BE2C (cell line): ENCODE measurements around the gene G6PD.

Experiments used
- DNase-seq: peaks from one replicate; pipeline ENCODE4 v3.0.0-alpha.2; 2020
- H3K27me3 ChIP-seq: fragments of 250-450 bp; sonication (Bioruptor Pico); 2 replicates; pipeline ENCODE4 v1.5.1; 2020; ENCODE audit warnings: mild to moderate bottlenecking
- H3K36me3 ChIP-seq: fragments of 250-450 bp; sonication (Bioruptor Pico); 2 replicates; pipeline ENCODE4 v1.5.1; 2020; ENCODE audit warnings: mild to moderate bottlenecking
- H3K4me1 ChIP-seq: fragments of 250-450 bp; sonication (Bioruptor Pico); 2 replicates; pipeline ENCODE4 v1.5.1; 2020
- H3K4me3 ChIP-seq: 2 replicates; pipeline ENCODE4 v1.5.1; 2011; ENCODE audit warnings: low read depth, low read length
- H3K9me3 ChIP-seq: fragments of 250-450 bp; sonication (Bioruptor Pico); 2 replicates; pipeline ENCODE4 v1.5.1; 2020
- CTCF ChIP-seq: IDR thresholded peaks from 2 replicates; pipeline ENCODE4 v1.5.1; 2012; ENCODE audit warnings: mild to moderate bottlenecking, low read depth, low read length

The G6PD gene

GRCh38 chrX:154516656-154517100, 30.0 kb downstream of the G6PD start:
- no peaks in the 10 kb centered on the region for H3K27me3 ChIP-seq
- H3K9me3 ChIP-seq: no peaks in the 10 kb centered on the region
- DNase-seq: no peak
- H3K36me3 ChIP-seq: no peaks in the 10 kb centered on the region
- H3K4me1 ChIP-seq: no peaks in the 10 kb centered on the region
- peak overlapping the region; percentile 60 for H3K4me3 ChIP-seq
- no peak for TF ChIP-seq CTCF

DNA sequence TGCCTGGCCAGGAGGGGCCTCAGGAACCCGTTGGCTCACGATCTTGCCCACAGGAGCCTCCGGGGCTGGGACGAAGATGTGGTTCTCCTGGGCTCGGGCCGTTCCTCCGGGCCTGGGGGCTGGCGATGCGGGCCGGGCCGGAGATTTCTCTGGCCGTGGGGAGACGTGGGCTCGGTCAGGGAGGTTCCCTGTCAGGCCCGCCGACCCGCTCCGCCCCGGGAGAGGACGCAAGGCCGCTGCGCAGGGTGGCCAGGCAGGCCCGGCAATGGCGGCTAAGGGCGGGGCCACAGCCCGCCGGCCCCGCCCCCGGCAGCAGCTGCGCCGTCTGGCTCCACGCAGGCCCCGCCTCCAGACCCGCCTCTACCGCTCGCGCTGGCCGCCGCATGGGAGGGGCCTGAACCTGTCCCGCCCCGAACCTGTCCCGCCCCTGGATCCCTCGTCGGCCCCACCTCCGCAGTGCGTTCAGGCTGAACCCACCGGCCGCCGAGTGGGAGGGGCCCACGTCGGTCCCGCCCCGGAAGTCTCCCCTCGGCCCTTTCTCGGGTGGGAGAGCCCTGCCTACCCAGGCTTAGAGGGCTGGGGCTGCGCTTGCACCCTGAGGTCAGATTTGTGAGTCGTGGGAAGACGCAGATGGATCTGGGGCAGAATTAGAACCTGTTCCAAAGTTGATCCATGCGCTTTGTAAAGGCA, 30.5 kb downstream of the G6PD start, which contains the start of gene FAM3A:
TSS of gene FAM3A (minus strand) at position 267 of the 690 bp plus-strand sequence. CDS start 460 bp downstream, outside the sequence.
- no peak for TF ChIP-seq CTCF
- H3K27me3 ChIP-seq: no peaks in the 10 kb centered on the region

DNA sequence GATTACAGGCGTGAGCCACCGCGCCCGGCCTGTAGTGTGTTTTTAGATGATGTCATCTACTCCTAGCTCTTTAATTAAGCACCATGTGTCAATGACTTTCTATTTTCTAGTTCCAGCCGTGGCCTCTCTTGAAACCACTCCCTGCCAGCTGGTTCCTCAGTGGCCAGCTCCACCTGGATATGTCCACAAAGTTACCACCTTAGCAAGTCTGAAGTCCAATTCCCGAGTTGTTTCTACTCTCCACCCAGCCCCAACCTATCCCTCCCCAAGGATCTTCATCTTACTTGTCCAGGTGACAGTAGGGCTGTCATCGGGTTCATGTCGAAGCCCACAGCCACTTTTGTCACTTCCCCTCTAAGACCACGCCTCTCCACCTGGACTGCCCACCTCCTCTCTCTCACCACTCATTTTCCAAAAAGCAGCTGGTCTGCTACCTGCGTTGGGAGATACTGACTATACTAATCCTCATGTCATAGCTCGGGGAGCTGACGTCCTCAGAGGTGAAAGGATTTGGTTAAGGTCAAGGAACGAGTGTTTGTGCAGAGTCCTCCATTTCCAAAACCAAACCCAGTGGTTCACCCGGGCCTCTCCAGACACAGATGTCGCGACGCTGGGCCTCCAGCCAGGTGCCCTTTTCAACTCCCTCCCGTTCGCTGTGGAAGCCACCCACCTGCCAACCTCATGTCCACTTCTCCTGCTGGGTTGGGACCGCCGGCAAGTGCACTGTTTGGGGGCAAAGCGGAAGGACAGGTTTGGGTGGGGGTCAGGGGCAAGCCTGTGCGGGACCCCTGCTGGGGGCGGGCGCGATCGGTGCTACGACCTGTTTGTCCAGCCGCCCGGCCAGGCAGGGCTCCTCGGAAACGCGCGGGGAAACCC, 31.3 kb downstream of the G6PD start:
- Histone ChIP-seq H3K27me3 (no peaks in the 10 kb centered on the region), H3K9me3 (no peaks in the 10 kb centered on the region), H3K36me3 (no peaks in the 10 kb centered on the region), H3K4me3 (peak overlapping the region; percentile 65), H3K4me1 (no peaks in the 10 kb centered on the region)
- DNase-seq: no peak
- no peak for TF ChIP-seq CTCF

More for the DNA sequence above, 30.5 kb downstream of the G6PD start, which contains the start of gene FAM3A:
- no peaks in the 10 kb centered on the region for H3K4me1 ChIP-seq
- H3K9me3 ChIP-seq: no peaks in the 10 kb centered on the region
- H3K36me3 ChIP-seq: no peaks in the 10 kb centered on the region
- peak; percentile 96 for DNase-seq
- H3K4me3 ChIP-seq: peak within 1 kb of the TSS; percentile 65

GRCh38 chrX:154513716-154514115, 32.9 kb downstream of the G6PD start:
- no peak for DNase-seq
- Histone ChIP-seq H3K9me3 (no peaks in the 10 kb centered on the region), H3K36me3 (no peaks in the 10 kb centered on the region), H3K27me3 (no peaks in the 10 kb centered on the region), H3K4me3 (no peak overlapping the region), H3K4me1 (no peaks in the 10 kb centered on the region)
- no peak for TF ChIP-seq CTCF

DNA sequence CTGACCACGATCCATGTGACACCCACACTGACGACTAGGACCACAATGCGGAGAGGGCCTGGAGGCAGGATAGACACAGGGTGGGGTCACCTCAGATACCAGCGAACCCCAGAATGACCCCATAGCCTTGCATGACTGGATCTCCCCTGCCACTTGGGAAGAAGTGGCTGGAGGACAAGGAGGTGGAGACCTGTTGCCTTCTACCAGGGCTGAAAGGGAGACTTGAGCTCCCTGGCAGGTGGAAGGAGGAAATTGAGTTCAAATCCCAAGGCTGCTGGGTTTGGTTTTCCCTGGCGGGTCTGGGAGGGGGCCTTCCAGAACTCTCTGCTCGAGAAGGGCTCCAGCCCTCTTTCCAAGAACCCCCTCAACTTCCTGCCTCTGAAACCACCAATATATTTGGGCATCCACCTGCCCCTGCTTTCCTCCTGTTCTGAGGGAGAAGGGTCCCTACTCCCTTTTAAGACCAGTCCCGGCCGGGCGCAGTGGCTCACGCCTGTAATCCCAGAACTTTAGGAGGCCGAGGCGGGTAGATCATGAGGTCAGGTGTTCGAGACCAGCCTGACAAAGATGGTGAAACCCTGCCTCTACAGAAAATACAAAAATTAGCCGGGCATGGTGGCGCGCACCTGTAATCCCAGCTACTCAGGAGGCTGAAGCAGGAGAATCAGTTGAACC, 33.6 kb downstream of the G6PD start:
- TF ChIP-seq CTCF: no peak
- Histone ChIP-seq H3K9me3 (no peaks in the 10 kb centered on the region), H3K27me3 (no peaks in the 10 kb centered on the region)

More for the DNA sequence above, 33.6 kb downstream of the G6PD start:
- DNase-seq: no peak
- no peaks in the 10 kb centered on the region for H3K4me1 ChIP-seq
- no peaks in the 10 kb centered on the region for H3K36me3 ChIP-seq
- H3K4me3 ChIP-seq: no peak overlapping the region
